Measurements from ENCODE around the gene KRTAP12-4.
"Not testable (repeated sequence)": the region's sequence is repeated elsewhere in the genome, so short reads cannot be mapped to it uniquely, and the experiment has no call there.

Gene KRTAP12-4

GRCh38 chr21:44656868-44657267 is 2.4 kb upstream of the KRTAP12-4 start:
- DNase-seq (ENCODE audit: low spot score) = no peak

- no peak for DNase-seq (ENCODE audit: low spot score)
Measured at GRCh38 chr21:44653656-44654575, 543 bp downstream of the KRTAP12-4 start.

- no peak for DNase-seq (ENCODE audit: low spot score)
Measured at GRCh38 chr21:44653123-44653522, 1.3 kb downstream of the KRTAP12-4 start.

- no peak for DNase-seq (ENCODE audit: low spot score)
Measured at GRCh38 chr21:44650973-44651675, 3.3 kb downstream of the KRTAP12-4 start.

GRCh38 chr21:44650265-44650972 is 4.0 kb downstream of the KRTAP12-4 start:
- DNase-seq (ENCODE audit: low spot score) = no peak

GRCh38 chr21:44649521-44650100 is 4.8 kb downstream of the KRTAP12-4 start:
- DNase-seq (ENCODE audit: low spot score) = no peak

- no peak for DNase-seq (ENCODE audit: low spot score)
Measured at GRCh38 chr21:44648557-44649311, 5.7 kb downstream of the KRTAP12-4 start.

GRCh38 chr21:44647222-44647552 is 7.3 kb downstream of the KRTAP12-4 start:
- DNase-seq (ENCODE audit: low spot score) = no peak

GRCh38 chr21:44646366-44647221 is 7.9 kb downstream of the KRTAP12-4 start, which contains the start of gene KRTAP10-11:
Gene KRTAP10-11, plus strand, starts transcription at chr21:44646414. Its CDS starts 45 bp downstream, at chr21:44646459.
- DNase-seq (ENCODE audit: low spot score) = not testable (repeated sequence)

GRCh38 chr21:44644878-44645277 is 9.6 kb downstream of the KRTAP12-4 start:
- DNase-seq (ENCODE audit: low spot score) = no peak

- DNase-seq (ENCODE audit: low spot score) = no peak
Measured at GRCh38 chr21:44643741-44644310, 10.6 kb downstream of the KRTAP12-4 start.

- DNase-seq (ENCODE audit: low spot score) = no peak
Measured at GRCh38 chr21:44640761-44641160, 13.7 kb downstream of the KRTAP12-4 start.

- DNase-seq (ENCODE audit: low spot score) = no peak
Measured at GRCh38 chr21:44639331-44639655, 15.2 kb downstream of the KRTAP12-4 start.

GRCh38 chr21:44638506-44639330 is 15.7 kb downstream of the KRTAP12-4 start:
- not testable (repeated sequence) for DNase-seq (ENCODE audit: low spot score)

- DNase-seq (ENCODE audit: low spot score) = not testable (repeated sequence)
Measured at GRCh38 chr21:44637851-44638348, 16.6 kb downstream of the KRTAP12-4 start.

- no peak for DNase-seq (ENCODE audit: low spot score)
Measured at GRCh38 chr21:44637018-44637850, 17.2 kb downstream of the KRTAP12-4 start, which contains the start of gene KRTAP10-10. Gene KRTAP10-10, plus strand, starts transcription at chr21:44637356. Its CDS starts 62 bp downstream, at chr21:44637418.

- DNase-seq (ENCODE audit: low spot score) = no peak
Measured at GRCh38 chr21:44636209-44637017, 18.0 kb downstream of the KRTAP12-4 start.

Data from HuH-7.5 (cell line).